GM18861 (cell line): Measurements from ENCODE around the gene PCNX3.

Experiments
- ATAC-seq: cut with Tn5 transposase; IDR thresholded peaks from one replicate; pipeline ENCODE4 v1.9.1; 2021; ENCODE audit not compliant: unreplicated experiment

PCNX3 gene

GRCh38 chr11:65615229-65615949 lies at the start of gene PCNX3:
Gene PCNX3, plus strand, starts transcription at chr11:65615776. Its CDS starts 536 bp downstream, at chr11:65616312.
- ATAC-seq, result peak; percentile 65

- ATAC-seq, result no peak
These were observed 46.2 kb upstream of the PCNX3 start for GRCh38 chr11:65569164-65569972.

- peak; percentile 55 for ATAC-seq
These were observed 45.3 kb upstream of the PCNX3 start, which contains the start of gene ZNRD2 for GRCh38 chr11:65569973-65570918. Gene ZNRD2, plus strand, starts transcription at chr11:65570477. Its CDS starts 15 bp downstream, at chr11:65570492.

GRCh38 chr11:65571420-65571819 lies 44.2 kb upstream of the PCNX3 start:
- ATAC-seq, result no peak

- no peak for ATAC-seq
These were observed 43.6 kb upstream of the PCNX3 start for GRCh38 chr11:65571940-65572339.

GRCh38 chr11:65572356-65573051 lies 43.1 kb upstream of the PCNX3 start, which contains the start of gene FAM89B:
Gene FAM89B, plus strand, starts transcription at chr11:65572538. Its CDS starts 132 bp downstream, at chr11:65572670.
- ATAC-seq, result no peak

- no peak for ATAC-seq
These were observed 42.0 kb upstream of the PCNX3 start for GRCh38 chr11:65573391-65574079.

- ATAC-seq, result no peak
These were observed 41.3 kb upstream of the PCNX3 start for GRCh38 chr11:65574109-65574810.

GRCh38 chr11:65574811-65575567 lies 40.6 kb upstream of the PCNX3 start:
- ATAC-seq, result no peak

- ATAC-seq, result no peak
These were observed 39.9 kb upstream of the PCNX3 start, which contains the start of gene EHBP1L1 for GRCh38 chr11:65575568-65576231. Gene EHBP1L1, plus strand, starts transcription at chr11:65576053. Its CDS starts 250 bp downstream, at chr11:65576303.

GRCh38 chr11:65576232-65576866 lies 39.2 kb upstream of the PCNX3 start:
- ATAC-seq, result no peak

GRCh38 chr11:65576867-65577755 lies 38.5 kb upstream of the PCNX3 start:
- no peak for ATAC-seq

GRCh38 chr11:65577756-65578109 lies 37.8 kb upstream of the PCNX3 start:
- no peak for ATAC-seq

GRCh38 chr11:65578134-65578533 lies 37.4 kb upstream of the PCNX3 start:
- ATAC-seq, result no peak

GRCh38 chr11:65578667-65579066 lies 36.9 kb upstream of the PCNX3 start:
- no peak for ATAC-seq

- ATAC-seq, result no peak
These were observed 36.3 kb upstream of the PCNX3 start for GRCh38 chr11:65579291-65579690.
